Activated T-helper 1 cell treated with anti-CD3 and anti-CD28 coated beads, Interleukin-12 subunit alpha, Interleukin-12 subunit beta, Interleukin-2, Interleukin-4 antibody, amounts not matched to agents 30 ng/mL and 10 ng/mL and 1 ng/mL, durations not matched to agents 14 hours and 24 hours and 36 hours (primary cell): ENCODE data around the gene EGLN3. TPM values are rescaled to one million over a fixed set of nuclear protein-coding genes. Genes with fewer than 3 reads are reported as not detected.

Experiments used
- DNase-seq: peaks from one replicate; pipeline ENCODE4 v3.0.0; 2021; ENCODE audit warnings: low spot score
- H3K27ac Mint-ChIP-seq: one replicate; pipeline ENCODE4 v1.8.0; 2021; ENCODE audit warnings: mild to moderate bottlenecking, mixed read lengths
- H3K27me3 Mint-ChIP-seq: one replicate; pipeline ENCODE4 v1.8.0; 2022; ENCODE audit warnings: mild to moderate bottlenecking, moderate library complexity, mixed read lengths; ENCODE audit not compliant: insufficient read depth
- H3K36me3 Mint-ChIP-seq: one replicate; pipeline ENCODE4 v1.8.0; 2021; ENCODE audit warnings: low read depth, mixed read lengths
- H3K4me1 Mint-ChIP-seq: one replicate; pipeline ENCODE4 v1.8.0; 2021; ENCODE audit warnings: low read depth, mixed read lengths
- H3K4me3 Mint-ChIP-seq: one replicate; pipeline ENCODE4 v1.8.0; 2021; ENCODE audit warnings: mild to moderate bottlenecking, moderate library complexity, mixed read lengths
- H3K9me3 Mint-ChIP-seq: one replicate; pipeline ENCODE4 v1.8.0; 2021; ENCODE audit warnings: mixed read lengths
- intact Hi-C: fragments of 100-400 bp; cut with micrococcal nuclease; formaldehyde crosslinking; loops from one replicate; pipeline ENCODE4 v1.15.1; 2024
- total RNA-seq: library from RNA; stranded (reverse); gene quantifications from 2 replicates; pipeline ENCODE4 v1.2.3, GENCODE V29; 2022

Gene EGLN3
- total RNA-seq, 1 donor from 2014 or later = 8.7 TPM

DNA sequence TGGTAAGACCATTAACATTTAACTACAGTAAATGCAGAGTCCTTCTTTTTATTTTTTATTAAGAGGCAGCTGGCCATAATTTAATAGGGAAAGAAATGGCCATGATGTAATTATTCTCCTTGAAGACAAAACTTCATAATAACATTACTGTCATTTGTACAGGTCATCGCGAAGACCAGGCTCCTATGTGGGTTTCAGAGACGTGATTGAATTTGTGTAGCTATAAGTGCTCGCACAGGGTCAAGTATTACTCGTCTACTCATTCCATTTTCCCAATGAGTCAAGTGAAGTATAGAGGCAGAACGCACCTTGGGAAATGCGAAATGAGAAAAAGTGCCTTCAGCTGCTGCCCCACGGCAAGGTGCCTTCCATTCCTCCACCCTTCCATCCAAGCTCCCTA lies 40.4 kb downstream of the EGLN3 start:
- Mint-ChIP-seq H3K36me3 (peaks cover 4% of the 10 kb centered on the region), H3K4me1 (no peaks in the 10 kb centered on the region), H3K27me3 (peaks cover 16% of the 10 kb centered on the region), H3K4me3 (no peak overlapping the region), H3K27ac (no peak overlapping the region), H3K9me3 (no peaks in the 10 kb centered on the region)
- no peak for DNase-seq
- intact Hi-C loops = no loop called here

DNA sequence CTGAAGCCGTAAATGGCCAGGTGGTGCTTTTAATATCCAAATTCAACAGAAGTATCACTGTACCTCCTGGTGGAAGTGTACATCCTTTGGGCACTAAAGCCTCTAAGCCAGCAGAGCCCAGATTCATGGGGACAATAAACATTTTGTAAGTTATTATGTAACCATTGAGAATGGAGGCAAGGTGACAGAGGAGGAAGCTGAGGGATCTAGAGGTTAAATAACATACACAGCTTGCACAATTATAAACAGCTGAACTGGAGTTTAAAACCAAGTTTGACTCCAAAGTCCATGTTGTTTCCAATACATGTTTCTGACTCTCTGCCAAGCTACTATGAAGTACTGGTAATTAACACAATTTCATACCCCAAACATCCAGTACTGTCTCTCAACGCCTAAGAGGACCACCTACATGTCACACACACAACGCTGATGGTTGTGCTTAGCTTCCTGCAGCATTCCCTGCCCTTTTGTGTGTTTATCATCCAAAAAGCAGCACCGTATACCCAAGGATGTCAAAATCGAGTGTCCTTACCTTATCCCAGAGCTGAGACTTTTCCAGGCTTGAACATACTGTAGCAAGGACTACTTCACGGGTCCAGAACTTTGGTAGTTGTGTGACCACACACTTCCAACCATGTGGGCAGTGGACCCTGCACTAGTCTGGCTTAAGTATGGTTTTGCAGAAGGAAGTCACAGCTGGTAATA lies 41.3 kb downstream of the EGLN3 start:
- peaks cover 4% of the 10 kb centered on the region for H3K36me3 Mint-ChIP-seq
- no peaks in the 10 kb centered on the region for H3K9me3 Mint-ChIP-seq
- no peak overlapping the region for H3K27ac Mint-ChIP-seq
- intact Hi-C loops = no loop called here
- DNase-seq = no peak
- peaks cover 21% of the 10 kb centered on the region for H3K27me3 Mint-ChIP-seq
- no peaks in the 10 kb centered on the region for H3K4me1 Mint-ChIP-seq
- no peak overlapping the region for H3K4me3 Mint-ChIP-seq

DNA sequence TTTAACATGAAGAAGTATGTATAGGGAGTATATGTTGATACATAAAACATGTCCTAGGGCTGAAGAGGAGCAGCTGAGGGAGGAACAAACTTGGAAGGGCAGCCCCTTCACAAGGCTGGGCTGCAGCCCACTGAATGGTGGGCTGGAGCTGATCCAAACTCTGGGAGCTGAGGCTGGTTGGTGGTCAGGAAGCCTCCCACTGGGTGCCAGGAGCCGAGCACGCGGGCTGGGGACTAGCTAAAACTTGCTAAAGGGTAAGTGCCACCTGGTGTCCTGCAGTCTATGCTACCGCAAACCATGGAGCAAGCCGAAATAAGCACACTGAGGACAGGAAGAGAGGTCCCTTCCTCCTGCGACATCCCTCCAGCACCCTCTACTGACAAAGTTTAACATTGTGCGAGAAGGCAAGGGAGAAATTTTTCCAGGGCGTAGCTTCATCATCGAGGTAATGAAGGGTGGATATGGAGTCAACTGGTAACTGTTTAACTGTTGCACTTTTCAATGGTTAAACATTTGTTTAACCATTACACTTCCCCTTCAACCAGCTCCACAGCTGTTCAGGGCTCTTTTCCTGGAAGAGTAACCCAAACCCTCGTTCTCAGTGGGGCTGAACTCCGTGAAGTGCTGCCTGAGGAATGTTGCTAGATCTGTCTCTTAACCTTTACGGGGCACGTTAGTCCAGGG lies 42.2 kb downstream of the EGLN3 start:
- Mint-ChIP-seq H3K4me3 (no peak overlapping the region), H3K27ac (no peak overlapping the region), H3K4me1 (no peaks in the 10 kb centered on the region), H3K36me3 (peaks cover 4% of the 10 kb centered on the region), H3K9me3 (no peaks in the 10 kb centered on the region), H3K27me3 (peaks cover 27% of the 10 kb centered on the region)
- DNase-seq = no peak
- intact Hi-C loops = no loop called here

DNA sequence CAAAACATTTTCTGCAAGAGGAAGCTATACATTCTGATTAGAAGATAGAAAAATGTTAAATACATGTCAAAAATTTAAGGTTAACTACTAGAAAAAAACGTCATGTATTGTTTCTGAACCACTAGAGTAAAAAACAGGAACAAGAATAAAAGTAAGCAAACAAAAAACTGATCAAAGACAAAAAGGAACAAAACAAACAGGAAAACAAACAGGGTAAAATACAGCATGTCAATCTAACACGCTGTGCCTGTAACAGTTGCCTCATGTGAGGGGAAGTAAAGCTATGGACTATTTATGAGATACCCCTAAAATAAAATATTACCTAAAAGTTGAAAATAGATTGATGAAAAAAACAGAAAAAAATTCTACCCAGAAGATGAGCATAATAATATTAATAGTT lies 43.9 kb downstream of the EGLN3 start:
- Mint-ChIP-seq H3K27ac (no peak overlapping the region), H3K9me3 (no peaks in the 10 kb centered on the region), H3K36me3 (peaks cover 4% of the 10 kb centered on the region), H3K27me3 (peaks cover 28% of the 10 kb centered on the region), H3K4me3 (no peak overlapping the region), H3K4me1 (no peaks in the 10 kb centered on the region)
- intact Hi-C loops = no loop called here
- DNase-seq = no peak

DNA sequence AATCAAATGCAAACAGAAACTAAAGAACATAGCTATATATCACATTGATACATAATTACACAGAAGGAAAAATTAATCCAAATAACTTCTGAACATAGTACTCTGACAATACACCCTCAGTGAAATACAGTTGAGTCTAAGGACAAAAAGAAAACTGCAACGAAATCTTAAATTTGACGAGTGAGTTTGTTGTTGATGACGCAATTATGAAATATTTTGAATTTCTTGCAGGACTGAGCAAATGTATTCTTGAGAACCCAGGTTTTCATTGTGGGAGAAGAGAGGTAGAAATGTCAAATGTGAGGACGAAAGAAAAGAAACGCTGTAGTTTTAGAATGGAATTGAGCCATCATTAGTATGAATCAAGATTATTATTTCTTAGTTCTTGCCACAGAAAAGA lies 46.3 kb downstream of the EGLN3 start:
- Mint-ChIP-seq H3K9me3 (no peaks in the 10 kb centered on the region), H3K4me1 (no peaks in the 10 kb centered on the region), H3K27me3 (peaks cover 28% of the 10 kb centered on the region), H3K4me3 (no peak overlapping the region), H3K27ac (no peak overlapping the region), H3K36me3 (peaks cover 4% of the 10 kb centered on the region)
- intact Hi-C loops = no loop called here
- DNase-seq = no peak

DNA sequence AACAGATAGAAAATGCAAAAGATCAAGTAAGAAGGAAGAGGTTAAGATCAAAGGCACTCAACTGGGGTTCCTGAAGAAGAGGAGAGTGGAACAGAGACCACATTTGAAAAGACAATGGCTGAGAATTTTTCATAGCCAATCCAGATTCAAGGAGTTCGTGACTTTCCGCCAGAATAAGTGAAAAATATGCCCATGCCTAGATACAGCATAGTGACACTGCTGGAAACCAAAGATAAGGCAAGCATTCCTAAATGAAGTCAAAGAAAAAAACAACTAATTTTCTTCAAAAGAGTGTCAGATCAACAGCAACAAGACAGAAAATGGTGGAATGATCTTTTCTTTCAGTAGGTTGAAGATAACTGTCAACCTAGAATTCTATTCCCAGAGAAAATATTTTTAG lies 47.5 kb downstream of the EGLN3 start:
- Mint-ChIP-seq H3K4me1 (no peaks in the 10 kb centered on the region), H3K27me3 (peaks cover 28% of the 10 kb centered on the region), H3K27ac (no peak overlapping the region), H3K9me3 (no peaks in the 10 kb centered on the region), H3K4me3 (no peak overlapping the region), H3K36me3 (peaks cover 4% of the 10 kb centered on the region)
- intact Hi-C loops = no loop called here
- no peak for DNase-seq

DNA sequence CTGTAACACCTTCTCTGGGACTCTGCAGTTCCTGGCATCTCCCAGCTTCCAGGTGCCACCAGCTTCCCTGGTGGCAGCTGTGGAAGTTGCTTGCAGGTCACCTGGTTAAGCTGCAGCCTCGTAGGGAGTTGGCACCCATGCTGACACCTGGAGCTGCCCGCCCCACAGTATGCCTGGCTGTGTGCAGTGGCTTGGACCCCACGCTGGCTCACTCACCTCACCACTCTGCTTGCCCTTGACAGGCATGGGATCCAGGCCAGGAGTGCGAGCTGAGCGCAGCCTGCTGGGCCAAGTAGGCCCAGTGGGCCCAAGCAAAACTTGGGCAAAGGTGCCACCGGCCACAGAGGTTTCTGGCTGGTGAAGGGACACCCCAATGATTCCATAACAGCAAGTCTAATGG lies 48.5 kb downstream of the EGLN3 start:
- no peaks in the 10 kb centered on the region for H3K9me3 Mint-ChIP-seq
- H3K4me1 Mint-ChIP-seq = no peaks in the 10 kb centered on the region
- no peak overlapping the region for H3K27ac Mint-ChIP-seq
- H3K4me3 Mint-ChIP-seq = no peak overlapping the region
- intact Hi-C loops = no loop called here
- no peak for DNase-seq
- peaks cover 4% of the 10 kb centered on the region for H3K36me3 Mint-ChIP-seq
- peaks cover 26% of the 10 kb centered on the region for H3K27me3 Mint-ChIP-seq

DNA sequence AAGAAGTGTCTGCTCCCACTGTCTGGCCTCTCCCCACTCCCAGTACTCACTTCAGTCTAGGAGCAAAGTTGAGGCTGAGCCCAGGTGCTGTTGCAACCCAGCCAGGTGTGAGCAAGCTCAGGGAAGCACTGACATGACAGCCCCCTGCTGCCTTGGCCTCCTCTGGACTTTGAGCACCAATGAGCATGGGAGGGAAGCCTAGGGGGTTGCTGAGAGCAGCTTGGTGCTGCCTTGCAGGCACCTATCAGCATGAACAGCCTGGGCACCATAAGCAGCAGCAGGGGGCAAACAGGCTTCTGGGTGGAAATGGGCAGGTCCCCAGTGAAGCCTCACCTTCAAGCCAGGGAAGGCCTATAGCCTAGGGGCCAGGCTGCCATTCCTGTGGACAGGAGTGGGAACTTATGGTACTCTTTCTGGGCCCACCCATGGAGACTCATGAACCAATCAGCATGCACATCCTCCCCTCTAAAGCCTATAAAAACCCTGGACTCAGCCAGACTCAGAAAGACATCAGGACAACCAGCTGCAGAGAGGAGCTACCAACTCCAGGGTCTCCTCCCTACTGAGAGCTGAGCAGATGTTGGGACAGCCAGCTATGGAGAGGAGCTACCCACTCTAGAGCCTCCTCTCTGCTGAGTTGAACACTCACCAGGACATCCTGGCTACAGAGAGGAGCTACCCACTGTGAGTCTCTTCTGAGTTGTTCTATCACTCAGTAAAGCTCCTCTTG lies 49.3 kb downstream of the EGLN3 start:
- DNase-seq = no peak
- Mint-ChIP-seq H3K9me3 (no peaks in the 10 kb centered on the region), H3K4me3 (no peak overlapping the region), H3K27ac (no peak overlapping the region), H3K36me3 (peaks cover 4% of the 10 kb centered on the region), H3K4me1 (no peaks in the 10 kb centered on the region), H3K27me3 (peaks cover 20% of the 10 kb centered on the region)
- intact Hi-C loops = no loop called here

DNA sequence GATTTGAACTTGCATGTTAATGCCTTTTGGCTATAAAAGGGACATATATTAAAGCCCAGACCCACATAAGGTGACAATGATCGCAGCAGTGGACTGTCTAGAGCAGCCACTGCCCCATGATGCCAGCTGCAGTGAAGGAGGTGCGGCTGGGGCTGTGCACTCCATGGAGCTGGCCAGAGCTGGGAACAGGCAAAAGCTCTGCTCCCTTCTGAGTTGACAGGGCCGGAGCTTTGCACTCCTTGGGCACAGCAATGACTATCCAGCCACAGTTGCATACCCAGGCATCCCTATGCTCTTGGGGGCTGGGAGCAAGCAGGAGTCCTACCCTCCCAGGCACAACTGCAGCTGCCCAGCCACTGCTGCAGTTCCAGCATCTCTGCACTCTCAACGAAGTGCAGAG lies 50.2 kb downstream of the EGLN3 start:
- H3K4me1 Mint-ChIP-seq = no peaks in the 10 kb centered on the region
- intact Hi-C loops = no loop called here
- no peaks in the 10 kb centered on the region for H3K9me3 Mint-ChIP-seq
- H3K27me3 Mint-ChIP-seq = peaks cover 17% of the 10 kb centered on the region
- H3K36me3 Mint-ChIP-seq = peaks cover 3% of the 10 kb centered on the region
- no peak overlapping the region for H3K27ac Mint-ChIP-seq
- DNase-seq = no peak
- H3K4me3 Mint-ChIP-seq = no peak overlapping the region

DNA sequence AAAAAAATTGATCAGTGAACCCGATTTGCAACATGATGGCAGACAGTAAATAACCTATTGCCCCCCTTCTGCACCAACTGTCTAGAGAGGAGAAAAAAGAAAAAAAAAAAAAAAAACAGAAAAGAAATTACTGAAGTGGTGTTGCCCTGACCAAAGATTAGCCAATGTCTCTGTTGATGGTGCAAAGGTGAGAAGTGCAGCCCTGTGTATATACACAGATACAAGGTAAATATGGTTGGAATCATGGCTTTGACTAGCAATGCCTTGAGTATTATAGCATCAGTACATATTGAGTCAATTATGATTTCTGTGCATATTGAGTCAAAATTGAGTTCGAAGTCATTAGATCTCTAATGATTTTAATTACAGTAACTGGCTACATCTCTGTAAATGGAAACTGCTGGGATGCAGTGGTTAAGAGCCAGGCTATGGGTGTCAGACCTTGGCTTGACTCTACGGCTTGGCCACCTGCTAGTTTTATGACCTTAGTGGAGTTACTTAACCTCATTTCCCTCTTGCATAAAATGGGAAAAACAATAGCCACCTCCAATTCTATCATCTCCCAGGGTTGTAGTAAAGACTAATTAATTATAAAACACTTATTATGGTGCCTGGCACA lies 51.0 kb downstream of the EGLN3 start:
- no peaks in the 10 kb centered on the region for H3K36me3 Mint-ChIP-seq
- DNase-seq = no peak
- H3K27ac Mint-ChIP-seq = no peak overlapping the region
- no peak overlapping the region for H3K4me3 Mint-ChIP-seq
- intact Hi-C loops = no loop called here
- peaks cover 12% of the 10 kb centered on the region for H3K27me3 Mint-ChIP-seq
- H3K9me3 Mint-ChIP-seq = peaks cover 2% of the 10 kb centered on the region
- no peaks in the 10 kb centered on the region for H3K4me1 Mint-ChIP-seq

DNA sequence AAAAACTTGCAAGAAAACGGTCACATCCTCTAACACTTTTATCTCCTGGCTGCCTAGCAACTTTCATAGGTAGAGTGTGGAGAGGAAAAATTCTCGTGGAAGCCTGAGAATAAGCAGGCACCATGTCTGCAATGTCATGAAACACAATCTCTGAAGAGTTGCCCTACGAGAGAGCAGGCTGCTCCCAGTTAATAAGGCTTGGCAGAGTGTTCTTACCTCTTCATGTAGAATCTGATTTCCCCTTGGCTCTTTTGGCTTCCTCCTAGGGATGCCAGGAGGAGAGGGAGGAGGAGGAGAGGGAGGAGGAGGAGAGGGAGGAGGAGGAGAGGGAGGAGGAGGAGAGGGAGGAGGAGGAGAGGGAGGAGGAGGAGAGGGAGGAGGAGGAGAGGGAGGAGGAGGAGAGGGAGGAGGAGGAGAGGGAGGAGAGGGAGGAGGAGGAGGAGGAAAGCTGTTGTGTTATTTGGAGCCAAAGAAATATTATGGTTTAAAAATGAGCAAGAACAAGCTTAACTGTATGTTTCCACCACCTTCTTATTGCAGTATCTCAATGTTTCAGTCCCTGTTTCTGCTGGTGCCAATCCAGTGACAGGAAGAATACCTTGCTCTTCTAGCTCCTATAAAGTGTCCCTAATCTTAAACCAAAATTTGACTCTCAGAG lies 52.9 kb downstream of the EGLN3 start:
- H3K9me3 Mint-ChIP-seq = peaks cover 8% of the 10 kb centered on the region
- no peak overlapping the region for H3K4me3 Mint-ChIP-seq
- peaks cover 7% of the 10 kb centered on the region for H3K27me3 Mint-ChIP-seq
- DNase-seq = no peak
- no peaks in the 10 kb centered on the region for H3K36me3 Mint-ChIP-seq
- no peaks in the 10 kb centered on the region for H3K4me1 Mint-ChIP-seq
- no peak overlapping the region for H3K27ac Mint-ChIP-seq
- intact Hi-C loops = no loop called here

DNA sequence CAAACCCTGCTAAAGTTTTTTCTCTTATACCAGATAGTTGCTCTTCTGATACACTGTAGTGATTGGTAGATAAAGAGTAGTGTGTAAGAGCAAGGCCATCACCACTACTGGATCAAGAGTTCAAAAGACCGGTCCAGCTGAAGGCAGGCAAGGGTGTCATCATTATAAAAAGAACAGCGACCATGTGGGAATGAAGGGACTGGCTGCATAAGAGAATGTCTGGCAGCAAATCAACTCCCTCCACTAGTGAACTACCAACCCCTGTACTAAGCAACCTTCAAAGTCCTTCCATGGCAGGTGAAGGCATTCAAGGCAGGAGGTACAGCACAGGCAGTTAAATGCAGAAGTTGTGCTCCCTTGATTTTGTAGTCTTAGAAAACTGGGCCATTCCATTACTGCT lies 53.5 kb downstream of the EGLN3 start:
- DNase-seq = no peak
- Mint-ChIP-seq H3K27ac (no peak overlapping the region), H3K9me3 (peaks cover 8% of the 10 kb centered on the region), H3K27me3 (peaks cover 8% of the 10 kb centered on the region), H3K36me3 (no peaks in the 10 kb centered on the region), H3K4me3 (no peak overlapping the region), H3K4me1 (no peaks in the 10 kb centered on the region)
- intact Hi-C loops = no loop called here
